ENCODE measurements around the gene SGCD. TPM values are rescaled to one million over a fixed set of nuclear protein-coding genes. Genes with fewer than 3 reads are reported as not detected.
"Not testable (repeated sequence)": the region's sequence is repeated elsewhere in the genome, so short reads cannot be mapped to it uniquely, and the experiment has no call there.

The SGCD gene
- total RNA-seq, 1 donor: 11.7 TPM

DNA sequence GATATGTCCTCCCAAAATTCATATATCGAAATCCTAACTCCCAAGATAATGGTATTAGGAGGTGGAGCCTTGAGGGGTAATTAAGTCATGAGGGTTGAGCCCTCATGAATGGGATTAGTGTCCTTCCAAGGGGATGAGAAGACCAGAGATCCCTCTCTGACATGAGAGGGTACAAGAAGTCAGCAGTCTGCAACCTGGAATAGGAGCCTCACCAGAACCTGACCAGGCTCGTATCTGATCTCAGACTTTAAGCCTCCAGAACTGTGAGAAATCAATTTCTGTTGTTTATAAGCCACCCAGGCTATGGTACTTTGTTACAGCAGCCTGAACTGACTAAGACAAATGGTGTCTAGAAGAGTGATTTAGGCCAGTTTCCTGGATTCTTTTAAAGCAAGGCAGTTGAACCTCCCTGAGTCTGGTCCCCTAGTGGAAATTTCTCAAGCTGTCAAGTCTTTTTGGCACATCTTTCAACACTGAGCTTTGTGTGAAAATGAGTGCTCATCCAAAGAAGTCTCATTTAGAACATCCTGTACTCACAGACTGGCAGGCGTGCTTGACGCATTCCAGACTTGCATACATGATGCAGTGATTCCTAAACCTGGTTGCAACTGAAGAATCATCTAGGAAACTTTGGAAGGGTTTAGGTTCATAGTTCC lies 268.3 kb downstream of the SGCD start:
- H3K4me3 ChIP-seq (ENCODE audit: low read depth, low read length): no peak overlapping the region
- TF ChIP-seq, protein P1, sequence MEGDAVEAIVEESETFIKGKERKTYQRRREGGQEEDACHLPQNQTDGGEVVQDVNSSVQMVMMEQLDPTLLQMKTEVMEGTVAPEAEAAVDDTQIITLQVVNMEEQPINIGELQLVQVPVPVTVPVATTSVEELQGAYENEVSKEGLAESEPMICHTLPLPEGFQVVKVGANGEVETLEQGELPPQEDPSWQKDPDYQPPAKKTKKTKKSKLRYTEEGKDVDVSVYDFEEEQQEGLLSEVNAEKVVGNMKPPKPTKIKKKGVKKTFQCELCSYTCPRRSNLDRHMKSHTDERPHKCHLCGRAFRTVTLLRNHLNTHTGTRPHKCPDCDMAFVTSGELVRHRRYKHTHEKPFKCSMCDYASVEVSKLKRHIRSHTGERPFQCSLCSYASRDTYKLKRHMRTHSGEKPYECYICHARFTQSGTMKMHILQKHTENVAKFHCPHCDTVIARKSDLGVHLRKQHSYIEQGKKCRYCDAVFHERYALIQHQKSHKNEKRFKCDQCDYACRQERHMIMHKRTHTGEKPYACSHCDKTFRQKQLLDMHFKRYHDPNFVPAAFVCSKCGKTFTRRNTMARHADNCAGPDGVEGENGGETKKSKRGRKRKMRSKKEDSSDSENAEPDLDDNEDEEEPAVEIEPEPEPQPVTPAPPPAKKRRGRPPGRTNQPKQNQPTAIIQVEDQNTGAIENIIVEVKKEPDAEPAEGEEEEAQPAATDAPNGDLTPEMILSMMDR (IDR thresholded peaks at IDR 0.05; ENCODE audit: insufficient read depth, low read length): no peak
- DNase-seq (ENCODE audit: low read depth): no peak

DNA sequence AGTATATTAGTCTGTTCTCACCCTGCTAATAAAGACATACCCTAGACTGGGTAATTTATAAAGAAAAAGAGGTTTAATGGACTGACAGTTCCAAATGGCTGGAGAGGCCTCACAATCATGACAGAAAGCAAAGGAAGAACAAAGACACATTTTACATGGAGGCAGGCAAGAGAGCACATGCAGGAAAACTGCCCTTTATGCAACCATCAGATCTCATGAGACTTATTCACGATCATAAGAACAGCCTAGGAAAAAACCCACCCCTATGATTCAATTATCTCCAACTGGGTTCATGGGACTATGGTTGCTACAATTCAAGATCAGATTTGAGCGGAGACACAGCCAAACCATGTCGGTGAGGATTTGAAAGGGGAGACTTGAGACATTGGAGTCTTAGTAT lies 270.3 kb downstream of the SGCD start:
- no peak overlapping the region for H3K4me3 ChIP-seq (ENCODE audit: low read depth, low read length)
- TF ChIP-seq, protein P1 (IDR thresholded peaks at IDR 0.05; ENCODE audit: insufficient read depth, low read length): no peak
- no peak for DNase-seq (ENCODE audit: low read depth)

DNA sequence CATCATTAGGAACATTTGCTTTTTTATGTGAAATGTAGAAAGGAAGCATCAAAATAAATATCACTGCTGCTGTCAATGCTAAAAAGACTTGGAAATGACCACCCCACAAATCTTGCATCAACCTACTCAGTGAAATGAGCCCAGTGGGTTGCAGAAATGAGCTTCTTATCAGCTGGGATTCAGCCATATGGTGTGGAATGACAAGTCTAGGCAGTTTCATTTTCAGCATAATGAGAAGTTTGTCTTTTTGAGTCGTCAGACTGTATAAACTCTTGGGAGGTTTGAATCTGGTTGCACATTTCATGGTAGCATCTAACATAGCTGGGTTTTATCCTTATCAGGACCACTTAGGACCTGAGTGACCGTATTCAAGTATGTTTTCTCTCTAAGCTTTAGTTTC lies 272.0 kb downstream of the SGCD start:
- DNase-seq (ENCODE audit: low read depth): no peak
- TF ChIP-seq, protein P1 (IDR thresholded peaks at IDR 0.05; ENCODE audit: insufficient read depth, low read length): no peak
- H3K4me3 ChIP-seq (ENCODE audit: low read depth, low read length): no peak overlapping the region

DNA sequence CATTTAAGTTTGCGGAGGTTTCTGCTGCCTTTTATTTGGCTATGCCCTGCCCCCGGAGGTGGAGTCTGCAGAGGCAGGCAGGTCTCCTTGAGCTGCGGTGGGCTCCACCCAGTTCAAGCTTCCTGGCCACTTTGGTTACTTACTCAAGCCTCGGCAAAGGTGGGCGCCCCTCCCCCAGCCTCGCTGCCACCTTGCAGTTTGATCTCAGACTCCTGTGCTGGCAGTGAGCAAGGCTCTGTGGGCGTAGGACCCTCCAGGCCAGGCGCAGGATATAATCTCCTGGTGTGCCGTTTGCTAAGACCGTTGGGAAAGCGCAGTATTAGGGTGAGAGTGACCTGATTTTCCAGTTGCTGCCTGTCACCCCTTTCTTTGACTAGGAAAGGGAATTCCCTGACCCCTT lies 283.6 kb downstream of the SGCD start:
- DNase-seq (ENCODE audit: low read depth); H3K4me3 ChIP-seq (ENCODE audit: low read depth, low read length): not testable (repeated sequence)

DNA sequence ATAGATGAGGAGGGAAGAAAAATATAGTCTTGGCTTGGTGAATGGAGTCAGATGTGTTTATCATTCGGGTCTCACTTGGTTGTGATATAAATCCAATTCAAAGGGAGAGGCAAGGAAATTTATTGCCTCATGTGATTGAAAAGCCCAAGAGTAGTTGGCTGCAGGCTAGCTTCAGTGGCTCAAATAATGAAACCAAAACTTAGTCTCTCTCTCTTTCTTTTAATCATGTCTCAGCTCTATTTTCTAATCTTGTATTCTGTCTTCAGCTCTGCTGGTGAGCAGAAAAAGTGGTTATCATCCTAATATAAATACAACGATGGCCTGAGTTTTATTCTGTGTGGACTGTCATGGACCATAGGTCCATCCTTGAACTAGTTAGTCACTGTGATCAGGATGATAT lies 288.9 kb downstream of the SGCD start:
- TF ChIP-seq, protein P1 (IDR thresholded peaks at IDR 0.05; ENCODE audit: insufficient read depth, low read length): no peak
- no peak for DNase-seq (ENCODE audit: low read depth)
- H3K4me3 ChIP-seq (ENCODE audit: low read depth, low read length): no peak overlapping the region

DNA sequence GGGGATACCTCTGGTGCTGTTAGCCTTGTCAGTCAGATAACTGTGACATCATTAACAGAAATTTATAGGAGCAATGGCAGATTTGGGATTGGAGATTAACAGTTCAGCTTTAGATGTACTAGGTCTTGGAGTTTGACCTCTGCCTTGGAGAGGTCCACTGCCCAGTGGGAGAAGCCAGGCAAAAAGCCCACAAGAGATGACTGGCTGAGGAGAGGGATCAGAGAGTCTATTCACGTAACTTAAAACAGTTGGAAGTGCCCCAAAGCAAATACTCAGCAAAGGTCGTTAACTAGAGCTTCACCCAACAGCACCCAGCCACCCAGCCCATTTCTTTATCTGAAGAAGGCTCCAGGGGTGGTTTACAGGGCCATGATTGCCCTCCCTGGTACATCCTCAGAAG lies 290.5 kb downstream of the SGCD start:
- TF ChIP-seq, protein P1 (IDR thresholded peaks at IDR 0.05; ENCODE audit: insufficient read depth, low read length): no peak
- no peak for DNase-seq (ENCODE audit: low read depth)
- H3K4me3 ChIP-seq (ENCODE audit: low read depth, low read length): no peak overlapping the region

DNA sequence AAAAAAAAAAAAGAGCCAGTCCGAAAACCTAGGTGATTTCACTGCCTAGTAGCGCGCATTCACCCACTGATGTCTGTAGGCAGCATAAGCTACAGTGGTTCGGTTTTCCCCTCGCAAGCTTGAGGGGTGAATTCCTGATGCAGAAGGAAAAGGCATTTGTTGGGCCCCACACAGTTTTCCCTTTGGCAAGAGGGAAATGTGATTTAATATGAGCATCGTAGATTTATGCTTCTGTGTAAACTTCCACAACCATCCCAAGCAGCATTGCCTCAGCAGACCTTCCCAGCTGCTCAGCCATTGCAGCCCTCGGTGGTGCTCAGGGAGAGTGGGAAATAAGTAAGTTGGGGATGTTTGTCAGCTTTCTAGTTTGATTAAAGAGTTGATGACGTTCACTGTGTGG lies 291.6 kb downstream of the SGCD start:
- no peak for DNase-seq (ENCODE audit: low read depth)
- H3K4me3 ChIP-seq (ENCODE audit: low read depth, low read length): no peak overlapping the region
- TF ChIP-seq, protein P1 (IDR thresholded peaks at IDR 0.05; ENCODE audit: insufficient read depth, low read length): no peak
